ENCODE results near the gene C1orf105.

DNA sequence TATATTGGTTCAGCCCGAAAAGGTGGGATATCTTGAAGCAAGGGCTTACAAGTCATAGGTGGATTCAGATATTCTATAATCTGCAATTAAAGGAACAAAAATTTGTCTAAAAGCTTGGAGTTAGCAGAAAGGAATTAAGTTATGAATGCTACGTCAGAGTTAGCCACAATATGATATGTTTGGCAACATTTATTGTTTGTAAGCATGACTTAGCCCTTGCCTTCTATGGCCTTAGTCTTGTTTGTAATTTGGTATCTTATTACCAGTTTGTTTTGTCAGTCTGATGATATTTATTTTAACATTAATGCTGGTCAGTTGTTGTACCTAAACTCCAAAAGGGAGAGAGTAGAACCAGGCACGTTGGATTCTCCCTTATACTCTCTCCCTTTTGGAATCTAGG lies 69.4 kb downstream of the C1orf105 start:
- TF ChIP-seq CTCF (IDR thresholded peaks at IDR 0.05) = no peak
- no peak for TF ChIP-seq POLR2A (IDR thresholded peaks at IDR 0.05)
